Neural cell (in vitro differentiated cells): ENCODE data around the gene CUX1. TPM values are rescaled to one million over a fixed set of nuclear protein-coding genes. Genes with fewer than 3 reads are reported as not detected.

ENCODE experiments used
- H2AFZ ChIP-seq: fragments of 200-600, 300-800 bp; sonication (generic), shearing (Covaris generic); 2 replicates; pipeline ENCODE4 v1.6.0; 2014; ENCODE audit warnings: low read depth, mild to moderate bottlenecking, antibody characterized with exemption, low read length, moderate library complexity
- H3F3A ChIP-seq: fragments of 200-600 bp; shearing (Covaris generic); 2 replicates; pipeline ENCODE4 v1.6.1; 2016; ENCODE audit warnings: mild to moderate bottlenecking, moderate library complexity, mixed read lengths, antibody characterized with exemption, low read length; ENCODE audit not compliant: insufficient read depth, poor library complexity, severe bottlenecking
- H3K27ac ChIP-seq: fragments of 200-600, 300-800 bp; sonication (generic), shearing (Covaris generic); 2 replicates; pipeline ENCODE4 v1.5.1; 2014; ENCODE audit warnings: mild to moderate bottlenecking, low read length, moderate library complexity
- H3K27me3 ChIP-seq: fragments of 300-800, 200-600 bp; sonication (generic), shearing (Covaris generic); 2 replicates; pipeline ENCODE4 v1.6.0; 2014; ENCODE audit warnings: mild to moderate bottlenecking, low read depth, low read length, moderate library complexity; ENCODE audit not compliant: insufficient read depth
- H3K36me3 ChIP-seq: fragments of 300-800, 200-600 bp; sonication (generic), shearing (Covaris generic); 2 replicates; pipeline ENCODE4 v1.5.1; 2014; ENCODE audit warnings: mild to moderate bottlenecking, antibody characterized with exemption, low read length, moderate library complexity; ENCODE audit not compliant: insufficient read depth
- H3K4me2 ChIP-seq: fragments of 300-800, 200-600 bp; sonication (generic), shearing (Covaris generic); 2 replicates; pipeline ENCODE4 v1.6.0; 2014; ENCODE audit warnings: mild to moderate bottlenecking, low read length
- H3K4me3 ChIP-seq: fragments of 300-800, 200-600 bp; sonication (generic), shearing (Covaris generic); 2 replicates; pipeline ENCODE4 v1.5.1; 2014; ENCODE audit warnings: mild to moderate bottlenecking, low read length, moderate library complexity
- H3K79me2 ChIP-seq: fragments of 200-600 bp; shearing (Covaris generic); replicated peaks from 2 replicates; pipeline ENCODE4 v1.6.0; 2014; ENCODE audit warnings: mild to moderate bottlenecking, low read length, moderate library complexity; ENCODE audit not compliant: insufficient read depth
- H3K9ac ChIP-seq: fragments of 300-800, 200-600 bp; sonication (generic), shearing (Covaris generic); 2 replicates; pipeline ENCODE4 v1.6.1; 2016; ENCODE audit warnings: mild to moderate bottlenecking, low read length, mixed read lengths
- H3K9me2 ChIP-seq: fragments of 200-600 bp; shearing (Covaris generic); 2 replicates; pipeline ENCODE4 v1.6.1; 2016; ENCODE audit warnings: mild to moderate bottlenecking, low read length, mixed read lengths; ENCODE audit not compliant: insufficient read depth
- H3K9me3 ChIP-seq: fragments of 200-600, 300-800 bp; sonication (generic), shearing (Covaris generic); 2 replicates; pipeline ENCODE4 v1.6.1; 2016; ENCODE audit warnings: mild to moderate bottlenecking, mixed run types, low read length, moderate library complexity, mixed read lengths
- H4K20me1 ChIP-seq: fragments of 200-600 bp; shearing (Covaris generic); 2 replicates; pipeline ENCODE4 v1.6.1; 2016; ENCODE audit warnings: mild to moderate bottlenecking, mixed run types; ENCODE audit not compliant: insufficient read depth
- EP300 ChIP-seq: fragments of 450-650 bp; conservative IDR thresholded peaks from 2 replicates; pipeline ENCODE4 v1.6.1; 2014; ENCODE audit warnings: antibody characterized with exemption, mild to moderate bottlenecking, moderate library complexity; ENCODE audit not compliant: poor library complexity, severe bottlenecking
- EZH2 ChIP-seq: fragments of 200-600, 300-800 bp; shearing (Covaris generic), sonication (generic); IDR thresholded peaks from 2 replicates; pipeline ENCODE4 v1.6.1; 2014; ENCODE audit warnings: antibody characterized with exemption, low read length, borderline replicate concordance, mild to moderate bottlenecking; ENCODE audit not compliant: insufficient read depth, poor library complexity, severe bottlenecking
- MXI1 ChIP-seq: fragments of 450-650 bp; conservative IDR thresholded peaks from 2 replicates; pipeline ENCODE4 v1.6.1; 2014; ENCODE audit warnings: antibody characterized with exemption, mild to moderate bottlenecking; ENCODE audit not compliant: poor library complexity, severe bottlenecking
- POLR2AphosphoS5 ChIP-seq: IDR thresholded peaks from 2 replicates; pipeline ENCODE4 v1.6.1; 2012
- RAD21 ChIP-seq: fragments of 450-650 bp; conservative IDR thresholded peaks from 2 replicates; pipeline ENCODE4 v1.6.1; 2014; ENCODE audit warnings: antibody characterized with exemption, mild to moderate bottlenecking, moderate library complexity
- SMC3 ChIP-seq: fragments of 450-650 bp; conservative IDR thresholded peaks from 2 replicates; pipeline ENCODE4 v1.6.1; 2014; ENCODE audit warnings: antibody characterized with exemption, mild to moderate bottlenecking, moderate library complexity; ENCODE audit not compliant: poor library complexity
- TAF1 ChIP-seq: IDR thresholded peaks from 2 replicates; pipeline ENCODE4 v1.6.1; 2012; ENCODE audit warnings: low read depth
- polyA plus RNA-seq: library from polyadenylated mRNA; depleted of rRNA; stranded (reverse); fragments of >200 nt; gene quantifications from 2 replicates; pipeline ENCODE4 v1.2.3, GENCODE V29; 2014
- TF ChIP-seq, protein P1 (sequence below): IDR thresholded peaks from 2 replicates; pipeline ENCODE4 v1.6.1; 2012; ENCODE audit warnings: borderline replicate concordance
- TF ChIP-seq, protein P2 (sequence below): fragments of 450-650 bp; IDR thresholded peaks from 2 replicates; pipeline ENCODE4 v1.5.1; 2014; ENCODE audit warnings: antibody characterized with exemption, mild to moderate bottlenecking, moderate library complexity; ENCODE audit not compliant: poor library complexity, severe bottlenecking

Gene CUX1
- polyA plus RNA-seq, 1 donor from 2014 or later: 26.6 TPM

DNA sequence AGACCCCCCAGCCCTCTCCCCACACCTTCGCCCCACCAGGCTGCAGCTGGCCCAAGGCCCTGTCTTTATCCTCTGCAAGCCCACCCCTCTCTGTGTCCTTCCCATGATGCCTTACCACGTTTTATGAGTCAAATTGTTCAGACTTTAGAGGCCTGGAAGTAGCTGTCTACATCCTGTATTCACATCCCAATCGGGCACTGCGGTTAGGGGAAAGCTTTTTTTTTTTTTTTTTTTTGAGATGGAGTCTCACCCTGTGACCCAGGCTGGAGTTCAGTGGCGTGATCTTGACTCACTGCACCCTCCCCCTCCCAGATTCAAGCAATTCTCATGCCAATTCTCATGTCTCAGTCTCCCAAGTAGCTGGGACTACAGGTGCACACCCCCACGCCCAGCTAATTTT, 347.7 kb downstream of the CUX1 start:
- Histone ChIP-seq H3K36me3 (no peaks in the 10 kb centered on the region), H3K9me3 (no peaks in the 10 kb centered on the region), H2AFZ (no peak overlapping the region), H3K4me3 (no peak overlapping the region), H3F3A (no peaks in the 10 kb centered on the region), H3K9ac (no peak overlapping the region), H3K27me3 (no peaks in the 10 kb centered on the region), H3K9me2 (no peaks in the 10 kb centered on the region), H4K20me1 (no peaks in the 10 kb centered on the region), H3K4me2 (no peak overlapping the region), H3K79me2 (no peaks in the 10 kb centered on the region), H3K27ac (no peak overlapping the region)
- no peak for TF ChIP-seq TAF1
- TF ChIP-seq, protein P1, sequence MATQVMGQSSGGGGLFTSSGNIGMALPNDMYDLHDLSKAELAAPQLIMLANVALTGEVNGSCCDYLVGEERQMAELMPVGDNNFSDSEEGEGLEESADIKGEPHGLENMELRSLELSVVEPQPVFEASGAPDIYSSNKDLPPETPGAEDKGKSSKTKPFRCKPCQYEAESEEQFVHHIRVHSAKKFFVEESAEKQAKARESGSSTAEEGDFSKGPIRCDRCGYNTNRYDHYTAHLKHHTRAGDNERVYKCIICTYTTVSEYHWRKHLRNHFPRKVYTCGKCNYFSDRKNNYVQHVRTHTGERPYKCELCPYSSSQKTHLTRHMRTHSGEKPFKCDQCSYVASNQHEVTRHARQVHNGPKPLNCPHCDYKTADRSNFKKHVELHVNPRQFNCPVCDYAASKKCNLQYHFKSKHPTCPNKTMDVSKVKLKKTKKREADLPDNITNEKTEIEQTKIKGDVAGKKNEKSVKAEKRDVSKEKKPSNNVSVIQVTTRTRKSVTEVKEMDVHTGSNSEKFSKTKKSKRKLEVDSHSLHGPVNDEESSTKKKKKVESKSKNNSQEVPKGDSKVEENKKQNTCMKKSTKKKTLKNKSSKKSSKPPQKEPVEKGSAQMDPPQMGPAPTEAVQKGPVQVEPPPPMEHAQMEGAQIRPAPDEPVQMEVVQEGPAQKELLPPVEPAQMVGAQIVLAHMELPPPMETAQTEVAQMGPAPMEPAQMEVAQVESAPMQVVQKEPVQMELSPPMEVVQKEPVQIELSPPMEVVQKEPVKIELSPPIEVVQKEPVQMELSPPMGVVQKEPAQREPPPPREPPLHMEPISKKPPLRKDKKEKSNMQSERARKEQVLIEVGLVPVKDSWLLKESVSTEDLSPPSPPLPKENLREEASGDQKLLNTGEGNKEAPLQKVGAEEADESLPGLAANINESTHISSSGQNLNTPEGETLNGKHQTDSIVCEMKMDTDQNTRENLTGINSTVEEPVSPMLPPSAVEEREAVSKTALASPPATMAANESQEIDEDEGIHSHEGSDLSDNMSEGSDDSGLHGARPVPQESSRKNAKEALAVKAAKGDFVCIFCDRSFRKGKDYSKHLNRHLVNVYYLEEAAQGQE: no peak
- no peak for TF ChIP-seq EP300
- TF ChIP-seq, protein P2, sequence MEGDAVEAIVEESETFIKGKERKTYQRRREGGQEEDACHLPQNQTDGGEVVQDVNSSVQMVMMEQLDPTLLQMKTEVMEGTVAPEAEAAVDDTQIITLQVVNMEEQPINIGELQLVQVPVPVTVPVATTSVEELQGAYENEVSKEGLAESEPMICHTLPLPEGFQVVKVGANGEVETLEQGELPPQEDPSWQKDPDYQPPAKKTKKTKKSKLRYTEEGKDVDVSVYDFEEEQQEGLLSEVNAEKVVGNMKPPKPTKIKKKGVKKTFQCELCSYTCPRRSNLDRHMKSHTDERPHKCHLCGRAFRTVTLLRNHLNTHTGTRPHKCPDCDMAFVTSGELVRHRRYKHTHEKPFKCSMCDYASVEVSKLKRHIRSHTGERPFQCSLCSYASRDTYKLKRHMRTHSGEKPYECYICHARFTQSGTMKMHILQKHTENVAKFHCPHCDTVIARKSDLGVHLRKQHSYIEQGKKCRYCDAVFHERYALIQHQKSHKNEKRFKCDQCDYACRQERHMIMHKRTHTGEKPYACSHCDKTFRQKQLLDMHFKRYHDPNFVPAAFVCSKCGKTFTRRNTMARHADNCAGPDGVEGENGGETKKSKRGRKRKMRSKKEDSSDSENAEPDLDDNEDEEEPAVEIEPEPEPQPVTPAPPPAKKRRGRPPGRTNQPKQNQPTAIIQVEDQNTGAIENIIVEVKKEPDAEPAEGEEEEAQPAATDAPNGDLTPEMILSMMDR: no peak
- TF ChIP-seq SMC3: no peak
- no peak for TF ChIP-seq MXI1
- TF ChIP-seq RAD21: no peak
- no peak for TF ChIP-seq EZH2
- no peak for TF ChIP-seq POLR2AphosphoS5

DNA sequence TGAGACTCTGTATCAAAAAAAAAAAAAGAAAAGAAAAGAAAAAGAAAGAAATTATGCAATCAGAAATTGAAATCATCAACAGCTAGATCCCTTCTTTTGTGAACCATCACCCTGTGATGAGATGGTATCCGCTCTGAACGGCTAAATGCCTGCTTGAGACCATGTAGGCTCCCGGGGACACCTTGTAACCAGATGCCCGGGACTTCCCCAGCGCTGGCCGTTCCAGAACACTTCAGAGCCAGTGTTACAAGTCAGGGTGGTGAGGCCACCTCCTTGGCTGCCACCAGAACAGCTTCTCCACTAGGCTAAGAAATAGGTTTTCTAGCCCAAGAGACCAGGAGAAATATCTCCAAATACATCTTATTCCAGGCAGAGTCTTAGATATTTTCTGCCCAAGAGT, 349.8 kb downstream of the CUX1 start:
- no peaks in the 10 kb centered on the region for H3K27me3 ChIP-seq
- no peak overlapping the region for H3K4me3 ChIP-seq
- no peaks in the 10 kb centered on the region for H3K36me3 ChIP-seq

More for the DNA sequence above, 349.8 kb downstream of the CUX1 start:
- TF ChIP-seq MXI1: no peak
- no peak for TF ChIP-seq TAF1
- TF ChIP-seq POLR2AphosphoS5: no peak
- no peak for TF ChIP-seq SMC3
- TF ChIP-seq EP300: no peak
- TF ChIP-seq, protein P2: no peak
- no peak for TF ChIP-seq RAD21
- no peak for TF ChIP-seq EZH2
- TF ChIP-seq, protein P1: no peak
- peaks cover 7% of the 10 kb centered on the region for H3F3A ChIP-seq
- H3K9me3 ChIP-seq: no peaks in the 10 kb centered on the region
- H3K27ac ChIP-seq: no peak overlapping the region
- H3K9ac ChIP-seq: no peak overlapping the region
- H3K9me2 ChIP-seq: no peaks in the 10 kb centered on the region
- no peak overlapping the region for H2AFZ ChIP-seq
- H3K79me2 ChIP-seq: no peaks in the 10 kb centered on the region
- no peak overlapping the region for H3K4me2 ChIP-seq
- H4K20me1 ChIP-seq: no peaks in the 10 kb centered on the region
